ENCODE data around the gene NPAS1. TPM values are rescaled to one million over a fixed set of nuclear protein-coding genes. Genes with fewer than 3 reads are reported as not detected.
"Not testable (repeated sequence)": the region's sequence is repeated elsewhere in the genome, so short reads cannot be mapped to it uniquely, and the experiment has no call there.

The NPAS1 gene
- total RNA-seq, 2 experiments from 2014 or later = not detected

- Mint-ChIP-seq H3K4me3 (no peak overlapping the region), H3K4me1 (ENCODE audit: low read depth) (peaks cover 5% of the 10 kb centered on the region), H3K36me3 (no peaks in the 10 kb centered on the region), H3K27me3 (no peaks in the 10 kb centered on the region), H3K27ac (no peak overlapping the region), H3K9me3 (no peaks in the 10 kb centered on the region)
- DNase-seq = no peak
- ChIA-PET POLR2A (no interaction called here), CTCF (interaction anchor here (1.6 kb wide), 1 partner anchor 203 kb away, joined by 3 read pairs; no protein-coding TSS in a partner anchor)
- intact Hi-C loops (cut with micrococcal nuclease) = no loop called here
These were observed 21.2 kb downstream of the NPAS1 start for GRCh38 chr19:47040869-47041268.

DNA sequence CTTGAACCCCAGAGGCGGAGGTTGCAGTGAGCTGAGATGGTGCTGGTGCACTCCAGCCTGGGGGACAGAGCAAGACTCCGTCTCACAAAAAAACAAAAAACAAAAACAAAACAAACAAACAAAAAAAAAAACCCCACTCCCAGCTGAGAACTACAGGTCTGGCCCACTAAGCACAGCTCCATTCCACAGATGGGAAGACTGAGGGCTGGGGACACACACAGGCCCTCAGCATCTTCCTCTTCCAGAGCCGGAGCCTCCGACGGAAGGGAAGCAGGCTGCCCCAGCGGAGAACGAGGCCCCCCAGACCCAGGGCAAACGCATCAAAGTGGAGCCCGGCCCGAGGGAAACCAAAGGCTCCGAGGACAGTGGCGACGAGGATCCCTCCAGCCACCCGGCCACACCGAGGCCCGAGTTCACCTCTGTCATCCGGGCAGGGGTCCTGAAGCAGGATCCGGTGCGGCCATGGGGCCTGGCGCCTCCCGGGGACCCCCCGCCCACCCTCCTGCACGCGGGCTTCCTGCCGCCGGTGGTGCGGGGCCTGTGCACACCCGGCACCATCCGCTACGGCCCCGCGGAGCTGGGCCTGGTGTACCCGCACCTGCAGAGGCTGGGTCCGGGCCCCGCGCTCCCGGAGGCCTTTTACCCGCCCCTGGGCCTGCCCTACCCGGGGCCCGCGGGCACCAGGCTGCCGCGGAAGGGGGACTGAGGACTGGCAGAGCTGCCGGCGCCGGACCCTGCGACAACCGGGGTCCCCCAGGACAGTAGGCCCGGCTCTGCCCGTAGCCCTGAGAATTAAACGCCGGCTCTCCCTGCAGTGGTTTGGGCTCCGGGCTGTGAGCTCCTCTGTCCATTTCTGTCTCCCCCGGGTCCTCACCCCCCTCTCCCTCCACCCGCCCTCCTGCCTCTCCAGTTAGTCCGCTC lies 25.6 kb downstream of the NPAS1 start:
- Mint-ChIP-seq H3K27me3 (peaks cover 1% of the 10 kb centered on the region), H3K4me1 (ENCODE audit: low read depth) (peaks cover 12% of the 10 kb centered on the region), H3K4me3 (no peak overlapping the region), H3K36me3 (peaks cover 3% of the 10 kb centered on the region), H3K9me3 (no peaks in the 10 kb centered on the region), H3K27ac (no peak overlapping the region)
- no peak for DNase-seq
- CTCF ChIA-PET = interaction anchor here (0.7 kb wide), 1 partner anchor 188 kb away, joined by 3 read pairs; no protein-coding TSS in a partner anchor
- intact Hi-C loops (cut with micrococcal nuclease) = loop anchor here (5.0 kb wide), 1 partner anchor 88 kb away; no protein-coding TSS in a partner anchor
- POLR2A ChIA-PET = interaction anchor here (0.6 kb wide), 1 partner anchor 106 kb away, joined by 4 read pairs; no protein-coding TSS in a partner anchor

GRCh38 chr19:47045867-47046470 lies 26.3 kb downstream of the NPAS1 start:
- peaks cover 1% of the 10 kb centered on the region for H3K27me3 Mint-ChIP-seq
- CTCF ChIA-PET = no interaction called here
- H3K4me1 Mint-ChIP-seq (ENCODE audit: low read depth) = peaks cover 12% of the 10 kb centered on the region
- H3K4me3 Mint-ChIP-seq = no peak overlapping the region
- DNase-seq = no peak
- H3K27ac Mint-ChIP-seq = no peak overlapping the region
- H3K9me3 Mint-ChIP-seq = no peaks in the 10 kb centered on the region
- POLR2A ChIA-PET = no interaction called here
- intact Hi-C loops (cut with micrococcal nuclease) = loop anchor here (5.0 kb wide), 1 partner anchor 89 kb away; no protein-coding TSS in a partner anchor
- H3K36me3 Mint-ChIP-seq = peaks cover 3% of the 10 kb centered on the region

DNA sequence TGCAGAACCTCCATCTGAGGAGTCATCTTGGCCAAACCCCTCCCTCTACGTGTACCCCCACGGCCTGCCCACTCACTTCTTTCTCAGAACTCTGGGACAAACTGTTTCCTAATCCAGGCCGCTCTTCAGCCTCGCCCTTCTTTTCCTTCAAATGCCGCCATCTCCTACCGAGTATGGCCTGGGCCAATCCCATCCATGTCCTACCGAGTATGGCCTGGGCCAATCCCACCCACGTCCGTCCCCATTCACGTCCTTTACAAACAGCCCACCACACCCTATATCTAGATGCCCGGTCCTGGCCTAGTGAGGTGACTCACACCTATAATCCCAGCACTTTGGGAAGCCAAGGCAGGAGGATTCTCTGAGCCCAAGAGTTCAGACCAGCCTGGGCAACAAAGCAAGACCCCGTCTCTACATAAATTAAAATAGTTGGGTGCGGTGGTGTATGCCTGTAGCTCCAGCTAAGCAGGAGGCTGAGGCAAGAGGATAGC lies 27.7 kb downstream of the NPAS1 start:
- peak overlapping the region; percentile 99 for H3K4me3 Mint-ChIP-seq
- intact Hi-C loops (cut with micrococcal nuclease) = loop anchor here (5.0 kb wide), 1 partner anchor 90 kb away; no protein-coding TSS in a partner anchor
- DNase-seq = no peak
- H3K27ac Mint-ChIP-seq = peak overlapping the region; percentile 87
- H3K27me3 Mint-ChIP-seq = peaks cover 1% of the 10 kb centered on the region
- ChIA-PET CTCF (interaction anchor here (0.6 to 1.2 kb wide), 5 partner anchors 11 to 197 kb away, joined by 3 to 7 read pairs (median 4); partner anchors contain the start of genes SAE1 and ZC3H4), POLR2A (interaction anchor here (0.7 to 1.7 kb wide), 5 partner anchors 11 to 209 kb away, joined by 3 to 13 read pairs (median 3); partner anchors contain the start of genes CCDC9 and ZC3H4)
- H3K36me3 Mint-ChIP-seq = peaks cover 3% of the 10 kb centered on the region
- H3K9me3 Mint-ChIP-seq = no peaks in the 10 kb centered on the region
- peaks cover 12% of the 10 kb centered on the region for H3K4me1 Mint-ChIP-seq (ENCODE audit: low read depth)

DNA sequence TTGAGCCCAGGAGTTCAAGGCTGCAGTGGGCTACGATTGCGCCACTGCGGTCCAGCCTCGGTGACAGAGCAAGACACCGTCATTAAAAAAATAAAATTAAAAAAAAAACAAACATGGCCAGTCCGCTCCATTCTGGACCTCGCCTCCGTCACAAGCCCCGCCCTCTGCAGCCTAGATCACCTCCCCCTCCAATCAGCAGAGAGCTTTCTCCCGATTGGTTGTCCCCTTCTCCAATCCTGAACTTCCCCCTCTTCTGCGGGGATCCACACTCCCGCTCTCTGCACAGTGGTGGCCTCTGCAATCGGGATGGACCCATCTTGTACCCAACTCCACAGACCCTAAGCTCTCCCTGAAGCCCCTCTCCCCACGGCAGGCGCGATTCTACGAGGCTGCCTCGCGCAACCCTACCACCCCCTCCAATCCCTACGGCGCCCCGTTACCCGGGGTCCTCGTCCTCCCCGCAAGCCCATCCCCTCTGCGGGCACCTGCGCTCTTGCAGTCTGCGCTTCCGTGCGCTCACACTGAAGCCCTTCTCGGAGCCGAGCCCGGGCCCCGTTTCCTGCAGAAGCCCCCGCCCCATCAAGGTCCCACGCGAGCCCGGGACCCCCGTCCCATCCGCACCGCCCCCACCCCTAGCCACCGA lies 28.2 kb downstream of the NPAS1 start:
- ChIA-PET POLR2A (interaction anchor here (0.6 to 1.7 kb wide), 6 partner anchors 12 to 317 kb away, joined by 3 to 13 read pairs (median 3); partner anchors contain the start of genes CCDC9 and ZC3H4), CTCF (interaction anchor here (0.6 to 1.2 kb wide), 6 partner anchors 11 to 196 kb away, joined by 3 to 7 read pairs (median 4); partner anchors contain the start of genes SAE1 and ZC3H4)
- Mint-ChIP-seq H3K27ac (peak overlapping the region; percentile 87), H3K4me3 (peak overlapping the region; percentile 99), H3K4me1 (ENCODE audit: low read depth) (peaks cover 12% of the 10 kb centered on the region), H3K9me3 (no peaks in the 10 kb centered on the region), H3K36me3 (peaks cover 3% of the 10 kb centered on the region), H3K27me3 (peaks cover 1% of the 10 kb centered on the region)
- peak; percentile 91 for DNase-seq
- intact Hi-C loops (cut with micrococcal nuclease) = loop anchor here (1.0 to 5.0 kb wide), 6 partner anchors 13 to 260 kb away; partner anchors contain the start of genes CCDC9, SLC1A5 and ZC3H4

- ChIA-PET POLR2A (interaction anchor here (1.0 kb wide), 1 partner anchor 64 kb away, joined by 3 read pairs; the partner anchor contains the start of gene ZC3H4), CTCF (interaction anchor here (1.2 to 1.3 kb wide), 2 partner anchors 76 to 195 kb away, joined by 3 to 4 read pairs; no protein-coding TSS in a partner anchor)
These were observed 29.7 kb downstream of the NPAS1 start for GRCh38 chr19:47049307-47049700.

GRCh38 chr19:47050562-47050961 lies 30.9 kb downstream of the NPAS1 start:
- H3K36me3 Mint-ChIP-seq; POLR2A ChIA-PET; H3K27me3 Mint-ChIP-seq; H3K9me3 Mint-ChIP-seq; H3K27ac Mint-ChIP-seq; H3K4me3 Mint-ChIP-seq; intact Hi-C loops (cut with micrococcal nuclease); CTCF ChIA-PET; DNase-seq: not testable (repeated sequence)
- H3K4me1 Mint-ChIP-seq (ENCODE audit: low read depth) = peaks cover 12% of the 10 kb centered on the region

More at GRCh38 chr19:47049307-47049700, 29.7 kb downstream of the NPAS1 start:
- Mint-ChIP-seq H3K9me3 (no peaks in the 10 kb centered on the region), H3K4me3 (peak overlapping the region; percentile 80), H3K4me1 (ENCODE audit: low read depth) (peaks cover 12% of the 10 kb centered on the region), H3K27me3 (peaks cover 1% of the 10 kb centered on the region), H3K27ac (peak overlapping the region; percentile 72), H3K36me3 (peaks cover 3% of the 10 kb centered on the region)
- intact Hi-C loops (cut with micrococcal nuclease) = loop anchor here (2.0 to 5.0 kb wide), 2 partner anchors 63 to 92 kb away; partner anchors contain the start of gene ZC3H4
- no peak for DNase-seq

GRCh38 chr19:47056411-47056810 lies 36.8 kb downstream of the NPAS1 start:
- Mint-ChIP-seq H3K4me3 (no peak overlapping the region), H3K27ac (no peak overlapping the region), H3K4me1 (ENCODE audit: low read depth) (no peaks in the 10 kb centered on the region), H3K36me3 (no peaks in the 10 kb centered on the region), H3K27me3 (no peaks in the 10 kb centered on the region), H3K9me3 (no peaks in the 10 kb centered on the region)
- POLR2A ChIA-PET = no interaction called here
- no peak for DNase-seq
- CTCF ChIA-PET = interaction anchor here (0.6 to 1.1 kb wide), 3 partner anchors 22 to 80 kb away, joined by 3 read pairs; no protein-coding TSS in a partner anchor
- intact Hi-C loops (cut with micrococcal nuclease) = no loop called here

DNA sequence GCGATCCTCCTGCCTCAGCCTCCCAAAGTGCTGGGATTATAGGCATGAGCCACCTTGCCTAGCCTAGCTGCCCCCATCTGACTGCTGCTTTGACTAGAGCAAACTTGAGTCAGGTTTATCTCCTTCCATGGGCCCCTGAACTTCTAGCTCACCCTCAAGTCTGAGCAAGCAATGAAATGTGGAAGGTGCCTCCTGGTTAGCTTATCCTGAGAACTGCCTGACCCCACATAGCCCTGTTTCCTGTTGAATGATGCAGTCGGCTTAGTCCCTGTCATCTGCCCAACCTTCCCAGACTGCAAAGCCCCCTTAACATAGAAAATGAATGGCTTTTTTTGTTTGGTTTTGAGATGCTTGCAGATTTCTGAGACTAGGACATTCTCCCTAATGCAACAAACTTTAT lies 37.7 kb downstream of the NPAS1 start:
- CTCF ChIA-PET = interaction anchor here (1.2 kb wide), 1 partner anchor 68 kb away, joined by 3 read pairs; no protein-coding TSS in a partner anchor
- H3K27me3 Mint-ChIP-seq = no peaks in the 10 kb centered on the region
- POLR2A ChIA-PET = no interaction called here
- H3K27ac Mint-ChIP-seq = no peak overlapping the region
- intact Hi-C loops (cut with micrococcal nuclease) = no loop called here
- H3K4me3 Mint-ChIP-seq = no peak overlapping the region
- no peak for DNase-seq
- no peaks in the 10 kb centered on the region for H3K36me3 Mint-ChIP-seq
- no peaks in the 10 kb centered on the region for H3K9me3 Mint-ChIP-seq
- H3K4me1 Mint-ChIP-seq (ENCODE audit: low read depth) = no peaks in the 10 kb centered on the region

DNA sequence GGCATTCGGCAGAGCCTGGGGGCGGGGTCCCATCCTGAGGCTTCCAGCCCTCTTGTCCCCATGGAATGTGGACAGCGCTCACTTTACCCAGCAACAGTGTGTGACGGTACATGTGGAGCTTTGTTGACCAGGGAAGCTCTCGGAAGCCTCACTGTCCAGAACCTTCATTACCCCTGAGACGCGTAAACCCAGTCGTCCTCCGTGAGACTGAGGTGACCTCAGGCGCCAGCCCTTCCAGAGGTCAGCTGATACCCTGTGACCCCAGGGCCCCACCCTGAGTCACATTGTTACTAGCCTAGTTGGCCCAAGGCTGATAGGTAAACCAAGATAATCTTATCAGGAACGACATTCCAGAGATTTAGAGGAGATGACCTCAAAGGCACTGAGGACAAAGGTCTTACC lies 39.0 kb downstream of the NPAS1 start:
- ChIA-PET POLR2A (interaction anchor here (0.6 kb wide), 1 partner anchor 162 kb away, joined by 3 read pairs; no protein-coding TSS in a partner anchor), CTCF (interaction anchor here (2.0 kb wide), 1 partner anchor 46 kb away, joined by 9 read pairs; no protein-coding TSS in a partner anchor)
- no peaks in the 10 kb centered on the region for H3K27me3 Mint-ChIP-seq
- no peaks in the 10 kb centered on the region for H3K4me1 Mint-ChIP-seq (ENCODE audit: low read depth)
- no peak overlapping the region for H3K4me3 Mint-ChIP-seq
- no peaks in the 10 kb centered on the region for H3K9me3 Mint-ChIP-seq
- intact Hi-C loops (cut with micrococcal nuclease) = no loop called here
- H3K27ac Mint-ChIP-seq = no peak overlapping the region
- H3K36me3 Mint-ChIP-seq = no peaks in the 10 kb centered on the region
- no peak for DNase-seq

DNA sequence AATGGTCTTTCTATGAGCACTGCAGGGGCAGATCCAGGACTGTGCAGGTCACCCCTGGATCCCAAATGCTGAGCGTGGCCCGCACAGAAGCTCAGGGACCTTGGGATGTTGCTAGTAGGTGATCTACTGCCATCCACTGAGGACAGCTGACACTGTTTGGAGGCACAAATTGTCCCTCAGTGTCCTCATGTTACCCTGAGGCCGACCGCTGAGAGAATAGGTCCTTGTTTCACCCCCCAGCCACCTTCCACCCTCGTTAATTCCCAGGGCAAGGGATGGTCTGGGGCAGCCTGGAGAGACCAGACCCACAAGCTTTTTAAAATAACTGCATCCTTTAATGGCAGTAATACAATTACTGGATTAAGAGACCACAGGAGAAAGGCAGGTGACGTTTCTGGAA lies 44.2 kb downstream of the NPAS1 start:
- Mint-ChIP-seq H3K36me3 (peaks cover 6% of the 10 kb centered on the region), H3K4me1 (ENCODE audit: low read depth) (no peaks in the 10 kb centered on the region), H3K9me3 (no peaks in the 10 kb centered on the region), H3K27ac (no peak overlapping the region), H3K27me3 (no peaks in the 10 kb centered on the region), H3K4me3 (no peak overlapping the region)
- ChIA-PET CTCF (no interaction called here), POLR2A (no interaction called here)
- intact Hi-C loops (cut with micrococcal nuclease) = no loop called here
- no peak for DNase-seq

Measured in activated CD4-positive, alpha-beta memory T cell treated with anti-CD3 and anti-CD28 coated beads for 36 hours (primary cell).